NCI-H1930 (cell line): ENCODE measurements around the gene RBMS3.
"Not testable (repeated sequence)": the region's sequence is repeated elsewhere in the genome, so short reads cannot be mapped to it uniquely, and the experiment has no call there.

Experiments used
- DNase-seq, 2 experiments: peaks; one replicate each; lab custom pipeline; 2025; lab: John Stamatoyannopoulos, UW

RBMS3 gene

DNA sequence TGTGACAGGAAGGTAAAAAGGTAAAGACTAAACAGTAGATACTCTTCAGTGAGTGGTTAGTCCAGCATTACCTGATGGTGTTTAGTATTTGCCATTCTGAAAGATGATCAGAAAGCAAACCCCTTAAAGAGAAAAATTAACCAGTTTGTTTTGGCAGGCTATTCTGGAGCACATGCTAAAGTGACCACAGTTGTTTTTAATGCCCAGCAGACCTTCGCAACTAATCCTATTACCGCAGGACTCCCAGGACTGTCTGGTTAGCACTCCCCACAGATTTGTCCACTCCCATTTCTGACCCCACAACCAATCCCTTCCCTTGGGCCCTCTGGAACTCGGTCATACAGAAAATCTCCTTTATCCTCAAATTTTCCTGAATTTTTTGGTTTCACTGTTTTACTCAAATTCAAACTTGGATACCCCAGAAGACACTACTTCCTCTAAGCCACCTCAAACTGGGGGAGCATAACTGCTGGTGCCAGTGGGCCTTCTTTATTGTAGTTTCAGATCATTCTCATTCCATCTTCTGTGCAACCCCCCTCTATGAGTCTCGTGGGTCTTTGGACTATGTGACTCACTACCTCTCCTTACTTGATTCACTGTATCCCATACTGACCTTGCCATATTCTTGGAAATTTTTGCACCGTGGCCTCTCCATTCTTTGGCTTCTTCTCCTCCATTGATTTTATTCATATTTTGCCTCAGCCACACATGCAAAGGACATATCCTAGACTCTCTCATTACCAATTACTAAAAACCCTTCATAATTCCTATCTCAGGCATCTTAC is 104.4 kb downstream of the RBMS3 start:
- DNase-seq = no peak

DNA sequence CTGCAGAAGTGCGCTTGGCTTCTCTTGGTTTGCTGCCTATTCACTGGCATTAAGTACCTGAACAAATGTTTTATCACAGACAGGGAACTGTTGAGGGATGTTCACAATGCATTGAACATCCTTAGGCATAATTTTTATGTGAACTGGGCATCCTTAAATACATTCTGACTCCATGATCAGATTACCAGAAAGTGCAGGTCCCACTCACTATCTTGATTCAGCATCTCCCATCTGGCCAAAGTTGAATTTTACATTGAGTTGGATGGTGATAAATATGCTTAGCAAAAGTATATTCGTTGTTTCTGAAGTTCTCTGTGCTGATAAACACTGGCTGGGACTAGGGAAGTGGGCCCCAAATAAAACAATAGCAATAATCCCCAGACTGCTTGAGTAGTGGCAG is 108.5 kb downstream of the RBMS3 start:
- DNase-seq = no peak

DNA sequence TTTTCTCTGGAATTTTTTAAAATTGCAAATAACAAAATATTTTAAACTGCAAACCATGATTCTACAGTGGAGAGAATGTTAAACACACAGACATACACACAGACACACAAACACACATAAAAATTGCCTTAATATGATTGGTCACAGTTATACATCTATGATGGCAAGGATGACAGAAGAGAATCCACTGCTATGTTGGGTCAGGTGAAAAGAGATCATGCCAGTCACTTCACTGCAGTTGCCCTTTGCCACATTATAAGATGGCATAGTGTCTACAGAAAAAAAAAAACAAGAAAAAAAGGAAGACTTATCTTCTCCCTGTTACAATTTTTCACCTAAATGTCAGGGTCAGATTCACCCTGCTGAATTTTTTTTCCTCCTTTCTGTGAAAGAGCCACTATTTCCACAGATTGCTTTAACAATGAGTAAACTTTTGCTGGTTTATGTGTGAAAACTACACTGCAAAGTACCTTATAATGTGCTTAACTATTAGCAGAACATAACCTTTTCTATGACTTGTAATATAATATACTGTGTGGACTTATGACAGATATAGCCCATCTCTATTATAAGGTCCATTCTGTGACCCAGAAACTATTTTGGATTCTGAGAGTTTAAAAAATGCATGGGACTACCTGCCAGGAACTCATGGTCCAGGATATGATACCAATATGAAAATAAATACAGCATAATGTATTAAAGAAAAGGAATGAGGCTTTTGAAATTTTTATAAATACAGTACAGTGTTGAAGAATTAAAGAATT is 111.9 kb downstream of the RBMS3 start:
- no peak for DNase-seq

DNA sequence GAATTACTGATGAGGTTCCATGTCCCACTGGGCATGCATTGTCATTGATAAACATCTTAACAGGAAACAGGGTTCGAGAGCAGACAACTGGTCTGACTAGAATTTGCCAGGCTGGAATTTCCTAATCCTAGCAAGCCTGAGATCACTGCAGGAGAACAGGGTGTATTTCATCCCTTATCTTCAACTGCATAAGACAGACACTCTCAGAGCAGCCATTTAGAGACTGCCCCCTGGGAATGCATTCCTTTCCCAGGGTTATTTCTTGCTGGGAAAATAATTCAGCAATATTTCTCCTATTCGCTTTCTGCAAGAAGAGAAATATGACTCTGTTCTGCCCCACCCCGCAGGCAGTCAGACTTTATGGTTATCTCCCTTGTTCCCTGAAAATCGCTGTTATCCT is 113.1 kb downstream of the RBMS3 start:
- not testable (repeated sequence) for DNase-seq

DNA sequence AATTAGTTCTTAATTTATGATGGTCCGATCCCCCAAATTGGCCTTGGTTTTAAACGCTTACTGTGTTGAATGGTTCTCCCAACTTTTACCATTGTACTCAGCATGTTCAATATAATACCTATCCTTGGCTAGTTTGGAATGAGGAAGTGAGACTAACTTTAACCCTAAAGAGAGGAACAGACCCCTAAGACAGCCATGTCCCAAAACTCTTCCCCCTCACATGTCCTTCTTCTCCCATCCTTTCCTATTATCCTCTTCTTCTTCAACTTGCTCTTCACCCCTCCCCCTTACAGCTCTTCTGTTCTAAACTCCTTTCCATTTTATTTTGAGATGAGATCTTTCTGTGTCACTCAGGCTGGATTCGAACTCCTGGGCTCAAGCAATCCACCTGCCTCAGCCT is 116.5 kb downstream of the RBMS3 start:
- no peak for DNase-seq

DNA sequence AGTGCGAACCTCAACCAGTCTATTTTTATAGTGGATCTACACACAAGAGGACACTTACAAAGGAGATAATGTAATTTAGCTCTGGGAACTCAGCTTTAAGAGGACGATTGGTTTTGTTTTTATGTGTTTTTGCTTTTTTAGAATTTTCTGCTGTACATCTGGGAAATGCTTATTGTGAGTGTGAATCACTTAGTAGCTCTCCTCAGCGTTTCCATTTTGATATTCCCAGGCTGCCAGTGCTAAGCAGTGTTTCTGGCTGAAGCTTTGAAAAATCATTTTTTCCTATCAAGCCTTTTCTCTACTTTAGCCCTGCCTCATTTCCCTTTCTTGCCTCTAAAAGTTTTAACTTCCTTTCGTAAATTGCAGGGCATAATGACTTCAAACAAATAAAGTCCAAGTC is 117.9 kb downstream of the RBMS3 start:
- no peak for DNase-seq

DNA sequence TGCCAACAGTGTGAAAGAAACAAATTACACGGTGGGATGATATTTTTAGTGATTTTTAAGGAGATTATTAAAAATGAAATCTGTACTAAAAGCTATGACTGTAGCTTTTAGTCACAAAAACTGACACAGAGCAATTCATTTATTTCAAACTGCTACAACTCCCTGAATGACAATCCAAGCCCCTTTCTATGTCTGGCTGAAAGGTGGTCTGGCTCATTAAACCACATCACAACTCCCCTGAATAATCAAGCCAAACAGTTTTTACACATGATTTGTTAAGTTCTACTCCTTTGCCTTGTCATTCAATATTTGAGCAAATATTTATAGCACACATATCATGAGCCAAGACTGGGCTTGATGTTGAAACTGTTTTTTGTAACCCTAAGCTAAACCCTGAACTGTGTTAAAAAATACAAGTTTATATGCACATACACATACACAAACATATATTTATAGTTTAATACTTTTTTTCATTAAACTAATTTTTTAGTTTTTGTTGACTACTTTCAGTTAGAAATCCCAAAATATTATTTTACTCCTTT is 125.5 kb downstream of the RBMS3 start:
- DNase-seq = no peak

DNA sequence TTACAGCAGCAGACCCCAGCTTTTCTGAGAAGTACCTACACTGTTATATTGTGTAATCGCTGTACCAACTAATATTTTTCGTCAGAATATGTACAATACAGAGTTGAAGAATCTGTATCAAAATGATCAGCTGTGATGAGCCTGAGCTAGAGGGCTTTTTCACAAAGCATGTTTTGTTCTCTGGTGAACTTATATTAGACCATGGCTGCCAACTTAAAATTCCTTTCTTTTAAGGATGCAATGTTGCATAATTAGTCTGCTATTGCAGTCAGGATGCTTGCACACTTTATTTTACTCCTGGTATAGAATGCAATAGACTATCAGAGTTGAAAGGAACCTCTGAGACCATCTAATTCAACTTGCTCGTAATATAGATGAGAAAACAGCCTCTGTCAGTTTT is 127.8 kb downstream of the RBMS3 start:
- DNase-seq = no peak

DNA sequence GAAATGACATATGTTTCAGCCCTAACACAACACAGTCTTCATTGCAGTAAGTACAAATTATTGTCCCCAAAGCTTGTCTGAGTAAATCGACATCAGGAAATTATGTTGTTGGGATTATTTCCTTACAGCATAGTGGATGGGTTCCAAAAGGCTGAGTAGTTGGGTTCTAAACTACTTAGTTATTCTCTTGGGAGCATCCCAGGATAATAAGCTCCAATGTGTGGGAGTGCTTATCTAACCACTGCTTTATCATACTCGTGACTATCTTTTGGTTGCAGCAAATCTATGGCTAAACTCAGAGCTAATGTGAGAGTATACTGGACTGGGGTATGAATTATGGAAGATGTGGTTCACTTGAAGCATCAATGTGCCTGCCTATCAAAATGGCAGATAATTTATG is 128.5 kb downstream of the RBMS3 start:
- DNase-seq = no peak

DNA sequence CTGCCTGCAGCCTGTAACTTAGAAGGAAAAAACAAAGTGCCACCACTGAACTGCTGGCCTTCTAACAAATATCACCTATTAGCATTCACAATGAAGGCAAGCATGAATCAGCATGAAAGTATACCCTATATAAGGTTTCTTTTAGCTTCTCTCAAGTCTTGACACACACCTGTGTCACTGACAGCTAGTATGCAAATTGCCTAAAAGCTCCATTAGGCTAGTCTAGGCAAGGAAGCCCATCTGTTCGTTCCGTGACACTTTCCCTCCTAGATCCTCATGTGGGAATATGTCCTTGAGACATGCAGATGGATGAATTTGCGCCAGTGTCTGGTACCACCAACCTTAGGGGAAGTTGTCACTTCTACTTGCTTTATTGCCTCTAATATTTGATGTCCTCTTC is 129.3 kb downstream of the RBMS3 start:
- no peak for DNase-seq

DNA sequence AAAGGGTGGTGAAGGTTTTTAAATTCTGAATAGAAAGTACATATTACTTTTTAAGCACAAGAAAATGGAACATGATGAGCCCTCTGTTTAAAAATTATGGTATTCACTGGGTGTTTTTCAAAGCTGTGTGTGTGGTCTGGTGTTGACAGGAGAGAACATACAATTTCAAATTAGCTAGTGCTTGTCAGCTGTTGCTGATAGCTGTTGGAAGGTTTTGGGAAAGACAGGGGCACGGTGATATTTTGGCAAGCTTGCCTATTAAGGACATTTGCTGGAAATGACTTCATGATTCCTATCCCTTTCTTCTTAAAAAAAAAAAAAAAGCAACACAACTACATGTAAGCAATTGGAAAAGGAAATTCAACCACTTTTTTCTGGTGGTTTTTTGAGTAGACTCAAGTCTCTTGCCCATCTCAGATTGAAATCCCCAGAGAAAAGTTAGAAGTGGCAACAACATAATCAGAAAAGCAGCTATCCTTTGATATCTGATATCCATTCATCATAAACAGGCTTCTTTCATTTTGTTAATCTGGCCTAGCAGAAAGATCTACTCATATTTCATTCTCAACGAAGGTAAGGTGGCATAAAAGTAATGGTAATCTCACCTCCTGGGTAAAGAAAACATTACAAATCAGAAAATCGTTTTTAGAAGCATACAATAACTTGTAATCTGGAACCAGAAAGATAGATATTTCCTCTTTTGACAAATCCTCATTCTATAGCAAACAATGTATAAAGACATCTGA is 130.0 kb downstream of the RBMS3 start:
- DNase-seq = no peak

DNA sequence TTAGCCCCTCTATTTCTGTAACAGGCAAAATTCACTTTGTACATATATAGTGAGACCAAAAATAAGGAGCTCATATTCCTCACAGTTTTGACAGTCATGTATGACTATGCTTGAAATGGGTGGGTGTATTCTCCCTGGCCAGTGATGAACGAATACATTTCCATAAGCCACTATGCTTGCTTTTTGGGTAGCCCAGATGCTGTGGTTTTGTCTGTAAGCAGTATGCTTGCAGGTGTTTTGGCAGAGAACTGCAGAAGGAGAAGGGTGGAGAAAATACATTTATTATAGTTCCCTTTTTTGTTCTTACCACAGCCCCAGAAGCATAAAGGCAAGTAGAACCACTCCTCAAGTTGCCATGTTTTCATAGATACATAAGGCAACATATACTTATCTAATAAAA is 131.2 kb downstream of the RBMS3 start:
- no peak for DNase-seq

DNA sequence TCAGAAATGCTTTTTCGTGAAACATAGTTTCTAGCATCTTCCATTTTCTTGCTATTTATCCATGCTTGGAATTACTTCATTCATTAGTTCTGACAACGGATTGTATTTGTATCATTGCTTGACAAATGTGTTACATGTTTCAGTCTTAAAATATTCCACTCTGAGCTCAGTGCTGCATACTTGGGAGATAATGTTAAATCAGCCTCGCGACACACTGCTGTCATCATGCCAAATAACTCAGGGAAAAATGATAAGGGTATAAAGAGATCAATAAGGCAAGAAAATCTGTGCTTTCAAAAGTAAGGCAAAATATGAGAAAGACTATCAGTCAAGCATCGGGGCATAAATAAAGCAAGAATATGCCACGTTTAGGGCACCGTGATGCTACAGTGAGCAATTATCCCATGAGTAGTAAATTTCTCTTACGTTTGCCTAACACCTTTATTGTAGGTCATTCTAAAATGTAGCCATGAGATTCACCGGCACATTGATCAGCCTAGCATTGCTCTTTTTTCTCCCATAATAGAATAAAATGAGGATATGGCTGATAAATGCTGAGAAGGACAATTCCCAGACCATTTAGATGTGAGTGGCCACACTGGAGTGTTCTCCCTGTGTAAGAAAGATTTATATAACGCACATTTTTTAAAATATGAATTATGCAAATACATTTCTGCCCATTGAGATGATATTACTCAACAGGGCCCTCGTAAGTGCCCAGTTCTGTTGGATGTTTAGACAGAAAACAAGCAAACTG is 133.8 kb downstream of the RBMS3 start:
- DNase-seq = no peak

DNA sequence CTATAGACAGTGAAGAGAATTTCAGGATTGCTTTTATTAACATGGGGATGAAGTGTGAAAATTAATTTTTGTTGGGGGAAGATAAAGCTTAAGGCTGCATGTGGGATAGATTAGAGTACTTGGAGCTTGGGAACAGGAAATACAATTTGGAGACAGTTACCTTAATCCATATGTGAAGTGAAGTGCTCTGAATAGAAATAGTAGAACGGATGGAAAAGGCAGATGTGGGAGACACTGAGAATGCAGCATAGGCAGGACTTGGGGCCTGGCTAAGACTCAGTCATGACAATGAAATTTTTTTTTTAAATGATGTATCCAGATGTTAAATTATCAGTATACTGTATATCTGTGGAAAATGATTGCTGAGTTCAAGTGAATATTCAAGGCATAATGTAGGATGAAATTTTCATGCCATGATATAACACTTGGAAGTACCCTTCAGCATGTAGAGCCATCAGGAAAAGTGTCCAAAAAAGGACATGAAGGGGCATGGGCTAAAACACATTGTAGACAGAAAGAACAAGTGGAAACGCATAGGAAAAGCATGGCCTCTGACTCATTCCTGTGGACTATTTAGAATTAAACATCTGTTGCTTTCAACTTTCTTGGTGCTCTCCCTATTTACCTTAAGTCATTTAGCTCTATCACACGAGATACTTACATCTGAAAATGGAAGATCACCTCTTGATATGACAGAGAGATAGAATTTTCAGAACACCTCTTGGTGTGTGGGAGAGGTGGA is 134.8 kb downstream of the RBMS3 start:
- no peak for DNase-seq

DNA sequence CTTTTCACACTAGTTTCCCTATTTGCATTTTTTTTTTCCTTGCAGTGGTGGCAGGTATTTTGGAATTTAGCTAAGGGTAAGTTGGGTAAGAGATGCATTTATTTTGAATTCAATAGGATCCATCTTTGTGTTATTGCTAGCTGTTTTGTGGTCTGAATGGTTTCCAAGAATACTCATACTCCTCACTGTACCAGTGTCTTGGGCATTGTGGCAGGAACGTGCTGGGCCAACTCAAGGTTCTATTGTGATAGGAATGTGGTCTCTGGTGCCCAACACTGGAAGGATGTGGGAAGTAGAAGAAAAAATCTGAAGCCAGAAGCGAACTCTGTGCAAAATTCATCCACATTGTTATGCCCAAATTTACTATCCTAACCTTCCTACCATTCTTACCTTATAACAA is 135.6 kb downstream of the RBMS3 start:
- DNase-seq = no peak

DNA sequence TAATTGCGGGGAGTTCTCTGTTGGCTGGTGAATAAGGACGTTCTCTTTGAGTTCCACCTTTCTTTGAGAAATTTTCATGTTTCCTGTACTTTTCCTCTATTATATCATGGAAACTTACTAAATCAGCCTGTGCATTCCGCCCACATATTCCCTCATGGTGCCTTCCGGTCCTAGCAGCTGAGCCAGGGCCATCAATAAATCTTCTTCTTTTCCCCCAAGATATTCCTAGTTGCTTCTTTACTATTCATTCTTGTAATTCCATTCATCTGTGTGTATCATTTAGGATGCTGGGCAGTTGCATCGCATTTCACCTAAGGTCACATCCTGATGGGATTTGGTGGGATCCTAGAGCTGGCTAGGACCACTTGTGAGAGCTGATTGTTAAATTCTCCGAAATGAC is 139.2 kb downstream of the RBMS3 start:
- no peak for DNase-seq

DNA sequence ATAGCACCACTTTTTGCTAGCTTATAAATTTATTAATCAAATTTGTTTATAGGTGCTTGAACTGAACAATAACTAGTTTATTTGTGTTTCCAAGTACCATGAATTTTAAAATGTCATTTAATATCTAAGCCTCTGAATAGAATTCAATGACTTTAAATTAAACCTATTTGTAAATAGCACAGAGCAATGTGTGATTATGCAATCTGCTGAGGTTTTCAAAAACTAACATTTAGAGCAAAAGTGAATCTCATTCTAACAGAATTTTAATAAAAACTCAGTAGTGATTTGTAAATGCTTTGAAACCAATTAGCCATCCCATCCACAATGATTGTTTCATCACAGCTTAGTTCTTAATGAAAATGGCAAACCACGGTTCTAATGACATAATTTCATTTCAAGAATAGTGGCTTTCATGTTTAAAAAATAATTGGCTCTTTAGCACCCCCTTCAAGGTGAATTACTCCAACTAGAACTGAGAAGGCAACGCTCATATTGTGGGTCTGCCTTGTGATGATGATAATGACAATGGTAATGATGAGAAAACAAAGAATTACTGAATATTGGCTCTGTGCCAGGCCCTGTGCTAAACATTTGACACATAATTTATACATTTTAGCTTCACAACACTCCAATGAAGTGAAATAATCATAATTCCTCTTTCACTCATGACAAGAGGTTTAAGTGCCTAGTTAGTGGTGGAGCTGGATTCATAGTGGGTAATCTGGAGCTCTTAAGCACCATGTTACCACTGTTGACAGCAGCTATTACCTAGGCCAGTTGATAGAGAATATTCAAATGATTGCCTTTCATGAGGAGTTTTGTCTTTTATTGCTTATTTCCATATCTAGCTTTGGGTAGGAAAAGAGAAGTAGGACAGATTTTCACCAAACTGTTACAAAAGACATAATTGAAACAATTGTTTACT is 145.7 kb downstream of the RBMS3 start:
- DNase-seq = peak; percentile 68 to 84

DNA sequence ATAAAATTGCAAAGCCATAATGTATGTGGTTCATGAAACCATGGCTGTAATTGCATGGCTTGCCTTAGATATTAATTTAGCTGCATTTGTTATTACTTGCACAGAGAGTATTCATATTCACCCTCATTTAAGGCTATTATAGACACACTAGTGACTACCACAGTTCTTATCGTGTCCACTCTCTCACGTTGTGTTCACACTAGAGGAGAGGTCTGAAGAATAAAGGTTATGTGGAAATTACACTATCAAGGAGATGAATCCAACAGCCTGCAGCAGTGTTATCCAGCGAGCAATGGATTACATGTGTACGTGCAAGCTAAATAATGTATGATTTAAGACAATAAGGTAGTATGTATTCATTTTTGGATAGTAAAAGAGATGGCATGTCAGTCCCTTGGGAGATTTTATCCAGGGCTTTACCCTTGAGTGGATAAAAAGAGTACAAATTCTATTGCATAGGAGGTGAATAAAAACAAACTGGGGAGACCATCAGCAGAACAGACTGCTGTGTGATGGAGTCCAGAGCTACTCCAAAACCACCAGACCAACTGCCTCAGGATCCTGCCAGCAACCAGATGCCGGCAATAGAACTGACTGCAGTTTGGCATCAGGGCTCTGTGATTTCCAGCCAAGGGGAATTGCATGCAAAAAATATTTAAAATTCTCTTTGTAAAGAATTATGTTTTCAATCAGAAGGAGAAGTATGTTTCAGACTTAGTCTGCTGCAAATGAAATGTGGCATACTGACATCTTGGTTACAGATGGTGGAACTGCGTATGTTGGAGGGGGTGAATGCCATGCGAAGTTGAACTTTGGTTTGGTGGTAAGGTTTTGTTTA is 146.6 kb downstream of the RBMS3 start:
- DNase-seq = peak in 1 of 2 experiments; percentile 72

DNA sequence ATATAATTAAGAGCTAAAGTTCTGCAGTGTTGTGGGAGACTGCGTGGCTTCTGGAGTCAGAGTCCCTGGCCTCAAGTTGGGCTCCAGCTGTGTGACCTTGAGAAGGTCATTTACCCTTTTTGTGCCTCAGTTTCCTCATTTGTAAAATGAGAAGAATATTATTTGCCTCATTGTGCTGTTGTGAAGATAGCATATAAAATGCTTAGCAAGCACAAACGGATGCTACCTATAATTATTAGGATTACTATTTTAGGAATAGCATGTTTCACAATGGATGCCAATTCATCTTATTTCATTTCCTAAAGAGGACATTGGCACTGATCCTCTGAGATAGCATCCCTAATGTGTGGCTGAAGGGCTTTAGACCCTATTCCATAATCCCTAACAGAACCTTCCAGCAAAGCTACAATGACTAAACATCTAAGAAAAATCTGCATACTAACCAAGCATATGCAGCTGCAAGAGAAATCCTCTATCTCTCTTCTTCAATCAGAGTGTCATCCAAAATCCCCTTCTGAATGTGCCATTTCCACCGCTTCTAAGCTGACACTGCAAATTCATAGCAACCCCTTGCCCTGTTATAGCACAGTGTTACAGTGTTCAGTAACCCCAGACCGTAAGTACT is 148.3 kb downstream of the RBMS3 start:
- no peak for DNase-seq
